Hepatocyte (in vitro differentiated cells): ENCODE data around the gene TNFSF11.

Experiments
- EZH2 ChIP-seq: fragments of 200-600 bp; sonication (generic); IDR thresholded peaks from 2 replicates; pipeline ENCODE4 v1.6.1; 2016; ENCODE audit warnings: antibody characterized with exemption, mild to moderate bottlenecking, borderline replicate concordance
- EZH2phosphoT487 ChIP-seq: fragments of 200-600 bp; sonication (generic); IDR thresholded peaks from one replicate; pipeline ENCODE4 v1.6.1; 2018; ENCODE audit warnings: antibody characterized with exemption, mild to moderate bottlenecking, low read depth, moderate library complexity; ENCODE audit not compliant: unreplicated experiment, severe bottlenecking
- TF ChIP-seq, protein P1 (sequence below): fragments of 200-600 bp; sonication (generic); IDR thresholded peaks from 2 replicates; pipeline ENCODE4 v1.5.1; 2016; ENCODE audit warnings: antibody characterized with exemption, mild to moderate bottlenecking; ENCODE audit not compliant: poor library complexity

DNA sequence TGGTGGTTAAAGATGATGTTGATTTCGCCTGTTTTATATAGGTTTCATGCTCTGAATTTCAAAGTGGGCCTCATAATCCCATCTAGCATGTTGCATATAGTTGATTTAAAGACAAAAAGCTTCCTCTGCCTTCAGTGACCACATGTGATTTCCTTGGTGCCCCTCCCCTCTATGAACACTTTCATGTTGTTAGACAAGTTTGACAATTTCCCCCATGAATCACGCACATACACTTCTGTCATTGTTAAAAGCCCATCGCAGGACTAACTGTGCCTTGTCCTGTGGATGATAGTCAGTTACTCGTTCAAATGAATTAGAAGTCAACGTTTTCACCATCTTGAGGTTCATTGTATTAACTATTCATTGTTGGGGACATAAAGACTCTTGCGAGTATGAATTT, 6.7 kb downstream of the TNFSF11 start:
- TF ChIP-seq EZH2phosphoT487 (no peak), EZH2 (no peak)
- TF ChIP-seq, protein P1, sequence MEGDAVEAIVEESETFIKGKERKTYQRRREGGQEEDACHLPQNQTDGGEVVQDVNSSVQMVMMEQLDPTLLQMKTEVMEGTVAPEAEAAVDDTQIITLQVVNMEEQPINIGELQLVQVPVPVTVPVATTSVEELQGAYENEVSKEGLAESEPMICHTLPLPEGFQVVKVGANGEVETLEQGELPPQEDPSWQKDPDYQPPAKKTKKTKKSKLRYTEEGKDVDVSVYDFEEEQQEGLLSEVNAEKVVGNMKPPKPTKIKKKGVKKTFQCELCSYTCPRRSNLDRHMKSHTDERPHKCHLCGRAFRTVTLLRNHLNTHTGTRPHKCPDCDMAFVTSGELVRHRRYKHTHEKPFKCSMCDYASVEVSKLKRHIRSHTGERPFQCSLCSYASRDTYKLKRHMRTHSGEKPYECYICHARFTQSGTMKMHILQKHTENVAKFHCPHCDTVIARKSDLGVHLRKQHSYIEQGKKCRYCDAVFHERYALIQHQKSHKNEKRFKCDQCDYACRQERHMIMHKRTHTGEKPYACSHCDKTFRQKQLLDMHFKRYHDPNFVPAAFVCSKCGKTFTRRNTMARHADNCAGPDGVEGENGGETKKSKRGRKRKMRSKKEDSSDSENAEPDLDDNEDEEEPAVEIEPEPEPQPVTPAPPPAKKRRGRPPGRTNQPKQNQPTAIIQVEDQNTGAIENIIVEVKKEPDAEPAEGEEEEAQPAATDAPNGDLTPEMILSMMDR: no peak
